Measurements from ENCODE around the gene SRXN1.
A peak's percentile ranks its signal among the peaks of the same experiment; 100 is the strongest.

SRXN1 gene

GRCh38 chr20:675033-675452 is 22.0 kb upstream of the SRXN1 start:
- no peak overlapping the region for H2AFZ ChIP-seq (ENCODE audit: low read length, unreplicated experiment)
- peaks cover 84% of the 10 kb centered on the region for H3K27me3 ChIP-seq (ENCODE audit: insufficient read depth, low read length)
- peak overlapping the region; percentile 8; the same call in 1 of the 2 replicates for H3K4me3 ChIP-seq (ENCODE audit: low read depth, low read length)
- no peaks in the 10 kb centered on the region for H3K79me2 ChIP-seq (ENCODE audit: control insufficient read depth, insufficient read depth, low read length, unreplicated experiment)
- no peaks in the 10 kb centered on the region for H3K36me3 ChIP-seq (ENCODE audit: insufficient read depth, low read length)
- no peaks in the 10 kb centered on the region for H3K4me1 ChIP-seq (ENCODE audit: control insufficient read depth, insufficient read depth, low read length, unreplicated experiment)
- H3K27ac ChIP-seq (ENCODE audit: low read depth, low read length): no peak overlapping the region

GRCh38 chr20:673603-674001 is 20.6 kb upstream of the SRXN1 start:
- no peaks in the 10 kb centered on the region for H3K36me3 ChIP-seq (ENCODE audit: insufficient read depth, low read length)
- no peak overlapping the region for H3K4me3 ChIP-seq (ENCODE audit: low read depth, low read length)
- H3K4me1 ChIP-seq (ENCODE audit: control insufficient read depth, insufficient read depth, low read length, unreplicated experiment): no peaks in the 10 kb centered on the region
- no peak overlapping the region for H2AFZ ChIP-seq (ENCODE audit: low read length, unreplicated experiment)
- H3K27ac ChIP-seq (ENCODE audit: low read depth, low read length): no peak overlapping the region
- peaks cover 69% of the 10 kb centered on the region for H3K27me3 ChIP-seq (ENCODE audit: insufficient read depth, low read length)
- H3K79me2 ChIP-seq (ENCODE audit: control insufficient read depth, insufficient read depth, low read length, unreplicated experiment): no peaks in the 10 kb centered on the region

- Histone ChIP-seq H3K27me3 (ENCODE audit: insufficient read depth, low read length) (peaks cover 66% of the 10 kb centered on the region), H2AFZ (ENCODE audit: low read length, unreplicated experiment) (no peak overlapping the region), H3K36me3 (ENCODE audit: insufficient read depth, low read length) (no peaks in the 10 kb centered on the region), H3K4me1 (ENCODE audit: control insufficient read depth, insufficient read depth, low read length, unreplicated experiment) (no peaks in the 10 kb centered on the region), H3K27ac (ENCODE audit: low read depth, low read length) (no peak overlapping the region), H3K4me3 (ENCODE audit: low read depth, low read length) (no peak overlapping the region), H3K79me2 (ENCODE audit: control insufficient read depth, insufficient read depth, low read length, unreplicated experiment) (no peaks in the 10 kb centered on the region)
Measured at GRCh38 chr20:672963-673602, 20.1 kb upstream of the SRXN1 start.

GRCh38 chr20:671252-672030 is 18.4 kb upstream of the SRXN1 start:
- no peak overlapping the region for H2AFZ ChIP-seq (ENCODE audit: low read length, unreplicated experiment)
- H3K4me3 ChIP-seq (ENCODE audit: low read depth, low read length): no peak overlapping the region
- H3K36me3 ChIP-seq (ENCODE audit: insufficient read depth, low read length): no peaks in the 10 kb centered on the region
- peaks cover 57% of the 10 kb centered on the region for H3K27me3 ChIP-seq (ENCODE audit: insufficient read depth, low read length)
- no peaks in the 10 kb centered on the region for H3K79me2 ChIP-seq (ENCODE audit: control insufficient read depth, insufficient read depth, low read length, unreplicated experiment)
- no peak overlapping the region for H3K27ac ChIP-seq (ENCODE audit: low read depth, low read length)
- H3K4me1 ChIP-seq (ENCODE audit: control insufficient read depth, insufficient read depth, low read length, unreplicated experiment): no peaks in the 10 kb centered on the region

GRCh38 chr20:669573-669972 is 16.6 kb upstream of the SRXN1 start:
- no peaks in the 10 kb centered on the region for H3K36me3 ChIP-seq (ENCODE audit: insufficient read depth, low read length)
- H3K4me3 ChIP-seq (ENCODE audit: low read depth, low read length): no peak overlapping the region
- no peak overlapping the region for H3K27ac ChIP-seq (ENCODE audit: low read depth, low read length)
- peaks cover 55% of the 10 kb centered on the region for H3K27me3 ChIP-seq (ENCODE audit: insufficient read depth, low read length)
- H2AFZ ChIP-seq (ENCODE audit: low read length, unreplicated experiment): no peak overlapping the region
- no peaks in the 10 kb centered on the region for H3K4me1 ChIP-seq (ENCODE audit: control insufficient read depth, insufficient read depth, low read length, unreplicated experiment)
- no peaks in the 10 kb centered on the region for H3K79me2 ChIP-seq (ENCODE audit: control insufficient read depth, insufficient read depth, low read length, unreplicated experiment)

- Histone ChIP-seq H2AFZ (ENCODE audit: low read length, unreplicated experiment) (no peak overlapping the region), H3K79me2 (ENCODE audit: control insufficient read depth, insufficient read depth, low read length, unreplicated experiment) (no peaks in the 10 kb centered on the region), H3K4me3 (ENCODE audit: low read depth, low read length) (no peak overlapping the region), H3K27ac (ENCODE audit: low read depth, low read length) (no peak overlapping the region), H3K27me3 (ENCODE audit: insufficient read depth, low read length) (peaks cover 50% of the 10 kb centered on the region), H3K4me1 (ENCODE audit: control insufficient read depth, insufficient read depth, low read length, unreplicated experiment) (no peaks in the 10 kb centered on the region), H3K36me3 (ENCODE audit: insufficient read depth, low read length) (no peaks in the 10 kb centered on the region)
Measured at GRCh38 chr20:668638-669037, 15.6 kb upstream of the SRXN1 start.

GRCh38 chr20:668050-668449 is 15.1 kb upstream of the SRXN1 start:
- no peak overlapping the region for H3K27ac ChIP-seq (ENCODE audit: low read depth, low read length)
- no peak overlapping the region for H2AFZ ChIP-seq (ENCODE audit: low read length, unreplicated experiment)
- peaks cover 50% of the 10 kb centered on the region for H3K27me3 ChIP-seq (ENCODE audit: insufficient read depth, low read length)
- H3K4me3 ChIP-seq (ENCODE audit: low read depth, low read length): no peak overlapping the region
- H3K4me1 ChIP-seq (ENCODE audit: control insufficient read depth, insufficient read depth, low read length, unreplicated experiment): no peaks in the 10 kb centered on the region
- no peaks in the 10 kb centered on the region for H3K36me3 ChIP-seq (ENCODE audit: insufficient read depth, low read length)
- H3K79me2 ChIP-seq (ENCODE audit: control insufficient read depth, insufficient read depth, low read length, unreplicated experiment): no peaks in the 10 kb centered on the region

- H3K4me3 ChIP-seq (ENCODE audit: low read depth, low read length): no peak overlapping the region
- no peaks in the 10 kb centered on the region for H3K79me2 ChIP-seq (ENCODE audit: control insufficient read depth, insufficient read depth, low read length, unreplicated experiment)
- H3K27ac ChIP-seq (ENCODE audit: low read depth, low read length): no peak overlapping the region
- H2AFZ ChIP-seq (ENCODE audit: low read length, unreplicated experiment): no peak overlapping the region
- peaks cover 51% of the 10 kb centered on the region for H3K27me3 ChIP-seq (ENCODE audit: insufficient read depth, low read length)
- no peaks in the 10 kb centered on the region for H3K4me1 ChIP-seq (ENCODE audit: control insufficient read depth, insufficient read depth, low read length, unreplicated experiment)
- H3K36me3 ChIP-seq (ENCODE audit: insufficient read depth, low read length): no peaks in the 10 kb centered on the region
Measured at GRCh38 chr20:667351-668034, 14.5 kb upstream of the SRXN1 start.

- peaks cover 54% of the 10 kb centered on the region for H3K27me3 ChIP-seq (ENCODE audit: insufficient read depth, low read length)
- no peak overlapping the region for H2AFZ ChIP-seq (ENCODE audit: low read length, unreplicated experiment)
- H3K4me1 ChIP-seq (ENCODE audit: control insufficient read depth, insufficient read depth, low read length, unreplicated experiment): no peaks in the 10 kb centered on the region
- no peaks in the 10 kb centered on the region for H3K36me3 ChIP-seq (ENCODE audit: insufficient read depth, low read length)
- no peak overlapping the region for H3K27ac ChIP-seq (ENCODE audit: low read depth, low read length)
- H3K4me3 ChIP-seq (ENCODE audit: low read depth, low read length): no peak overlapping the region
- no peaks in the 10 kb centered on the region for H3K79me2 ChIP-seq (ENCODE audit: control insufficient read depth, insufficient read depth, low read length, unreplicated experiment)
Measured at GRCh38 chr20:666877-667276, 13.9 kb upstream of the SRXN1 start.

- H3K27me3 ChIP-seq (ENCODE audit: insufficient read depth, low read length): peaks cover 52% of the 10 kb centered on the region
- no peak overlapping the region for H3K4me3 ChIP-seq (ENCODE audit: low read depth, low read length)
- no peak overlapping the region for H3K27ac ChIP-seq (ENCODE audit: low read depth, low read length)
- H2AFZ ChIP-seq (ENCODE audit: low read length, unreplicated experiment): no peak overlapping the region
- no peaks in the 10 kb centered on the region for H3K36me3 ChIP-seq (ENCODE audit: insufficient read depth, low read length)
- peaks cover 7% of the 10 kb centered on the region for H3K4me1 ChIP-seq (ENCODE audit: control insufficient read depth, insufficient read depth, low read length, unreplicated experiment)
- no peaks in the 10 kb centered on the region for H3K79me2 ChIP-seq (ENCODE audit: control insufficient read depth, insufficient read depth, low read length, unreplicated experiment)
Measured at GRCh38 chr20:665276-665675, 12.3 kb upstream of the SRXN1 start.
